ENCODE results near the gene DHPS. TPM values are rescaled to one million over a fixed set of nuclear protein-coding genes. Genes with fewer than 3 reads are reported as not detected.
A peak's percentile ranks its signal among the peaks of the same experiment; 100 is the strongest.

DHPS gene
- total RNA-seq, 1 experiment from 2014 or later: 150 TPM

DNA sequence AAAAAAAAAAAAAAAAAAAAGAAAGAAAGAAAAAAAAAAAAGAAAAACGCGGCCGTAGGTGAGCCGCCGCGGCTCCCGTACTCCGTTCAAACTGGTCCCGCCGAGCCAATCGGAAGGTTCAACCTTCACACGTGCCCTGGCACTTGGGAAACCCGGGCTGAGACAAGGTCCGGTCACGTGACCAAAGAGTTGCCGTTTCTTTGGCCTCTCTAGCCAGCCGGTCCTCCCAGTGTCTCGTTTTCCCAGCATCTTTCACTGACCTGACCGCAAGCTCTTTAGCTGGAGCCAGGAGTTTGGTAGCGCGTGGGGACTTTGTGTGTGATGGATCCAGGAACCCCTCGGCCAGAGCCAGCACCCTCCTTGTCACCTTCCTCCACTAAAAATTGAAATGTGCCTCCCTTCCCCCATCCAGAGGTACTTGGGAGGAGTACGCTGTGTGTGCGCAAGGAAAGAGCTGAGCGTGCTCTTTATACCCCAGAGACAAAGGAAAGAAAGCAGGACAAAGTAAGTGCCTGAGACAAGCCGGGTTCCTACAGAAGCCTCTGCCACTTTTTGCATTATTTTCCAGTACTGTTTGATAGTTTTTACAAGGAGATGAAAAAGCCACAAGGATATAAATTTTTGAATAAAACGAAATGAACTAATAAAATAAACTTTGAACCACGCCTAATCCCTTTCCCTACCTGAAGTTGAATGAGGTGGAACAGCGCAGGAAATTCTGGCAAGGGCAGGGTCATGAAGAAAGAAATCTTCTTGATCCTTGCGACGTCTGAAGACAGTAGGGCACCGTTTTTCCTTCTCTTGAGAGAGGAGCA is 41.1 kb upstream of the DHPS start:
- no peaks in the 10 kb centered on the region for H3K9me2 ChIP-seq (replicated peaks; ENCODE audit: low read length)
- peak overlapping the region; percentile 89 for H3K4me3 ChIP-seq (ENCODE audit: low read length)
- peaks cover 19% of the 10 kb centered on the region; the same call in 1 of the 2 replicates for H4K20me1 ChIP-seq (ENCODE audit: low read length)
- H3F3A ChIP-seq (ENCODE audit: low read length, unreplicated experiment): peaks cover 11% of the 10 kb centered on the region
- peak; percentile 99 for DNase-seq
- H3K9ac ChIP-seq (ENCODE audit: low read length): peak overlapping the region; percentile 87
- intact Hi-C loops (cut with micrococcal nuclease): loop anchor here (1.0 kb wide), 1 partner anchor 11 kb away; no protein-coding TSS in a partner anchor
- ChIA-PET POLR2A (ENCODE audit: unreplicated experiment) (interaction anchor here (0.6 kb wide), 3 partner anchors 27 to 464 kb away, joined by 3 read pairs; no protein-coding TSS in a partner anchor), CTCF (interaction anchor here (0.8 to 1.1 kb wide), 2 partner anchors 35 to 46 kb away, joined by 4 to 5 read pairs; no protein-coding TSS in a partner anchor)
- H2AFZ ChIP-seq (ENCODE audit: low read length): peak overlapping the region; percentile 80
- H3K4me2 ChIP-seq (ENCODE audit: low read length): peak overlapping the region; percentile 94
- peaks cover 63% of the 10 kb centered on the region for H3K79me2 ChIP-seq (ENCODE audit: low read length)
- H3K36me3 ChIP-seq (ENCODE audit: low read depth, low read length): peaks cover 12% of the 10 kb centered on the region; the same call in 1 of the 2 replicates
- TF ChIP-seq EZH2 (IDR thresholded peaks at IDR 0.05; ENCODE audit: low read length, unreplicated experiment): no peak
- TF ChIP-seq EZH2phosphoT487 (IDR thresholded peaks at IDR 0.05; ENCODE audit: borderline replicate concordance, low read length): no peak
- TF ChIP-seq, protein P1, sequence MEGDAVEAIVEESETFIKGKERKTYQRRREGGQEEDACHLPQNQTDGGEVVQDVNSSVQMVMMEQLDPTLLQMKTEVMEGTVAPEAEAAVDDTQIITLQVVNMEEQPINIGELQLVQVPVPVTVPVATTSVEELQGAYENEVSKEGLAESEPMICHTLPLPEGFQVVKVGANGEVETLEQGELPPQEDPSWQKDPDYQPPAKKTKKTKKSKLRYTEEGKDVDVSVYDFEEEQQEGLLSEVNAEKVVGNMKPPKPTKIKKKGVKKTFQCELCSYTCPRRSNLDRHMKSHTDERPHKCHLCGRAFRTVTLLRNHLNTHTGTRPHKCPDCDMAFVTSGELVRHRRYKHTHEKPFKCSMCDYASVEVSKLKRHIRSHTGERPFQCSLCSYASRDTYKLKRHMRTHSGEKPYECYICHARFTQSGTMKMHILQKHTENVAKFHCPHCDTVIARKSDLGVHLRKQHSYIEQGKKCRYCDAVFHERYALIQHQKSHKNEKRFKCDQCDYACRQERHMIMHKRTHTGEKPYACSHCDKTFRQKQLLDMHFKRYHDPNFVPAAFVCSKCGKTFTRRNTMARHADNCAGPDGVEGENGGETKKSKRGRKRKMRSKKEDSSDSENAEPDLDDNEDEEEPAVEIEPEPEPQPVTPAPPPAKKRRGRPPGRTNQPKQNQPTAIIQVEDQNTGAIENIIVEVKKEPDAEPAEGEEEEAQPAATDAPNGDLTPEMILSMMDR (conservative IDR thresholded peaks at IDR 0.05; ENCODE audit: low read depth, low read length): no peak
- TSS peak; percentile 98 for BruUV-seq (replicated peaks)
- no peaks in the 10 kb centered on the region for H3K27me3 ChIP-seq (ENCODE audit: low read length)
- H3K4me1 ChIP-seq (ENCODE audit: insufficient read depth, low read length): peaks cover 37% of the 10 kb centered on the region
- H3K9me3 ChIP-seq (ENCODE audit: low read length): no peaks in the 10 kb centered on the region
- peak overlapping the region; percentile 68 for H3K27ac ChIP-seq (ENCODE audit: low read length)
- peak; percentile 62 for ATAC-seq

- CTCF ChIA-PET: interaction anchor here (0.8 kb wide), 1 partner anchor 45 kb away, joined by 4 read pairs; no protein-coding TSS in a partner anchor
- TF ChIP-seq, protein P1 (conservative IDR thresholded peaks at IDR 0.05; ENCODE audit: low read depth, low read length): no peak
- no peak for TF ChIP-seq EZH2 (IDR thresholded peaks at IDR 0.05; ENCODE audit: low read length, unreplicated experiment)
- no peak for TF ChIP-seq EZH2phosphoT487 (IDR thresholded peaks at IDR 0.05; ENCODE audit: borderline replicate concordance, low read length)
- Histone ChIP-seq H2AFZ (ENCODE audit: low read length) (peak overlapping the region; percentile 49; the same call in 1 of the 2 replicates), H3K36me3 (ENCODE audit: low read depth, low read length) (peaks cover 16% of the 10 kb centered on the region; the same call in 1 of the 2 replicates), H4K20me1 (ENCODE audit: low read length) (peaks cover 19% of the 10 kb centered on the region; the same call in 1 of the 2 replicates), H3K27me3 (ENCODE audit: low read length) (no peaks in the 10 kb centered on the region), H3K79me2 (ENCODE audit: low read length) (peaks cover 72% of the 10 kb centered on the region), H3F3A (ENCODE audit: low read length, unreplicated experiment) (peaks cover 10% of the 10 kb centered on the region), H3K4me3 (ENCODE audit: low read length) (peak overlapping the region; percentile 89), H3K9ac (ENCODE audit: low read length) (peak overlapping the region; percentile 87), H3K9me2 (replicated peaks; ENCODE audit: low read length) (no peaks in the 10 kb centered on the region), H3K4me2 (ENCODE audit: low read length) (peak overlapping the region; percentile 94), H3K9me3 (ENCODE audit: low read length) (no peaks in the 10 kb centered on the region), H3K27ac (ENCODE audit: low read length) (peak overlapping the region; percentile 68), H3K4me1 (ENCODE audit: insufficient read depth, low read length) (peaks cover 37% of the 10 kb centered on the region)
- BruUV-seq (replicated peaks): no TSS peak
- POLR2A ChIA-PET (ENCODE audit: unreplicated experiment): interaction anchor here (0.6 kb wide), 4 partner anchors 11 to 465 kb away, joined by 3 read pairs; no protein-coding TSS in a partner anchor
- intact Hi-C loops (cut with micrococcal nuclease): no loop called here
- ATAC-seq: peak; percentile 25
- peak; percentile 51 for DNase-seq
These were observed 40.2 kb upstream of the DHPS start for GRCh38 chr19:12721656-12722565.
